Measurements from ENCODE around the gene CHST15. TPM values are rescaled to one million over a fixed set of nuclear protein-coding genes. Genes with fewer than 3 reads are reported as not detected.

CHST15 gene
- total RNA-seq, 1 donor from 2014 or later, result 43.8 TPM

DNA sequence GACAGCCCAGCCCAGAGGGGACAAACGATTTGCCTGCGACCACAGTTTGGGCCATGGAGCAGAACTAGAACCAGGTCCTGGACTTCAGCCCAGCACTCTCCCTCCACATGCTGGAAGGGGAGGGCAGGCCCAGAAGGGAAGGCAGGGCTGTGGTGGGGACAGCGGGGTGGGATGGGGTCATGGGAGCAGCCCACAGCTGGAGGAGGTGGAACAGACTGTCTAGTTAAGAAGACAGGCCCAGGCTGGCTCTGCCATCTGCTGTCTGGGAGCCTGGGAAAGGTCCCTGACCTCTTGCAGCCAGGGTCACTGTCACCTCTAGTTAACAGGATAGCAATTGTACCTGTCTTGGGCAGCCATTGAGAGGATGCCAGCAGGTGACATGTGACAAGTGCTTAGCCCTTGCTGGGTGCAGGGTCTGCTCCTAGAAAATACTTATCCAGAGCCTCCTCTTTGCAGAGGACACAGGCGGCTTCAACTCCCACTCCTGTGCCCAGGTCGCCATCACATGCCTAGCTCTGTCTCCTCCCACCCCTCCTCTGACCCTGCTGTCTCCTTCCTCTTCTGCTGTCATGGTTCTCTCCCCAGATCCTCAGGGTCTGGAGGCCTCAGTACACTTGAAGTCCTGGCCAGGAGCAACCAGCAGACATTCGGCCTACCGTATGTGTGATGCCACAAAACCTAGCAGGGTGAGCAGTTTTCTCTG is 37.0 kb upstream of the CHST15 start:
- H3K4me3 Mint-ChIP-seq (ENCODE audit: unreplicated experiment), result no peak overlapping the region
- TF ChIP-seq, protein P1, sequence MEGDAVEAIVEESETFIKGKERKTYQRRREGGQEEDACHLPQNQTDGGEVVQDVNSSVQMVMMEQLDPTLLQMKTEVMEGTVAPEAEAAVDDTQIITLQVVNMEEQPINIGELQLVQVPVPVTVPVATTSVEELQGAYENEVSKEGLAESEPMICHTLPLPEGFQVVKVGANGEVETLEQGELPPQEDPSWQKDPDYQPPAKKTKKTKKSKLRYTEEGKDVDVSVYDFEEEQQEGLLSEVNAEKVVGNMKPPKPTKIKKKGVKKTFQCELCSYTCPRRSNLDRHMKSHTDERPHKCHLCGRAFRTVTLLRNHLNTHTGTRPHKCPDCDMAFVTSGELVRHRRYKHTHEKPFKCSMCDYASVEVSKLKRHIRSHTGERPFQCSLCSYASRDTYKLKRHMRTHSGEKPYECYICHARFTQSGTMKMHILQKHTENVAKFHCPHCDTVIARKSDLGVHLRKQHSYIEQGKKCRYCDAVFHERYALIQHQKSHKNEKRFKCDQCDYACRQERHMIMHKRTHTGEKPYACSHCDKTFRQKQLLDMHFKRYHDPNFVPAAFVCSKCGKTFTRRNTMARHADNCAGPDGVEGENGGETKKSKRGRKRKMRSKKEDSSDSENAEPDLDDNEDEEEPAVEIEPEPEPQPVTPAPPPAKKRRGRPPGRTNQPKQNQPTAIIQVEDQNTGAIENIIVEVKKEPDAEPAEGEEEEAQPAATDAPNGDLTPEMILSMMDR (IDR thresholded peaks at IDR 0.05), result no peak
- no peaks in the 10 kb centered on the region for H3K4me1 Mint-ChIP-seq (ENCODE audit: low read depth)
- no peak overlapping the region for H3K27ac Mint-ChIP-seq (ENCODE audit: unreplicated experiment)
- peaks cover 7% of the 10 kb centered on the region for H3K27me3 Mint-ChIP-seq (ENCODE audit: low read depth)
- no peaks in the 10 kb centered on the region for H3K9me3 Mint-ChIP-seq (ENCODE audit: low read depth)
- no peaks in the 10 kb centered on the region for H3K36me3 Mint-ChIP-seq (ENCODE audit: low read depth)
- no peak for DNase-seq (ENCODE audit: low spot score)

GRCh38 chr10:124129471-124129870 is 36.1 kb upstream of the CHST15 start:
- peaks cover 7% of the 10 kb centered on the region for H3K27me3 Mint-ChIP-seq (ENCODE audit: low read depth)
- H3K4me3 Mint-ChIP-seq (ENCODE audit: unreplicated experiment), result no peak overlapping the region
- no peak overlapping the region for H3K27ac Mint-ChIP-seq (ENCODE audit: unreplicated experiment)

DNA sequence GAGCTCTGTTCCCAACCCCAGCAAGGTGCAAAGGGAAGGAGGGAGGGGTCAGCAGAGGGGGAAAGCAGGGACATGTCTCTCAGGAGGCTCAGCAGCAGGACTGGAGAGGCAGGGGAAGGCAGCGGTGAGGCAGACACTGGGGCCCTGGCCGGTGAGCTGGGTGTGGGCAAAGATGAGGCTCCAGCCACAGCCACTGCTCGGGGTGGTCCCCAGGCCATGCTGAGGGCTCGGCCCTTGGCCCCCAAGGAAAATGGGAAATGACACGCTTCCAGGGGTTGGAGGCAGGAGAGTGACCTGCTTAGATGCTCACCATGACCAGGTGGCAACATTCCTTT is 35.4 kb upstream of the CHST15 start:
- no peaks in the 10 kb centered on the region for H3K36me3 Mint-ChIP-seq (ENCODE audit: low read depth)

More at GRCh38 chr10:124129471-124129870, 36.1 kb upstream of the CHST15 start:
- H3K4me1 Mint-ChIP-seq (ENCODE audit: low read depth), result no peaks in the 10 kb centered on the region
- DNase-seq (ENCODE audit: low spot score), result no peak
- no peaks in the 10 kb centered on the region for H3K36me3 Mint-ChIP-seq (ENCODE audit: low read depth)
- TF ChIP-seq, protein P1 (IDR thresholded peaks at IDR 0.05), result no peak
- no peaks in the 10 kb centered on the region for H3K9me3 Mint-ChIP-seq (ENCODE audit: low read depth)

DNA sequence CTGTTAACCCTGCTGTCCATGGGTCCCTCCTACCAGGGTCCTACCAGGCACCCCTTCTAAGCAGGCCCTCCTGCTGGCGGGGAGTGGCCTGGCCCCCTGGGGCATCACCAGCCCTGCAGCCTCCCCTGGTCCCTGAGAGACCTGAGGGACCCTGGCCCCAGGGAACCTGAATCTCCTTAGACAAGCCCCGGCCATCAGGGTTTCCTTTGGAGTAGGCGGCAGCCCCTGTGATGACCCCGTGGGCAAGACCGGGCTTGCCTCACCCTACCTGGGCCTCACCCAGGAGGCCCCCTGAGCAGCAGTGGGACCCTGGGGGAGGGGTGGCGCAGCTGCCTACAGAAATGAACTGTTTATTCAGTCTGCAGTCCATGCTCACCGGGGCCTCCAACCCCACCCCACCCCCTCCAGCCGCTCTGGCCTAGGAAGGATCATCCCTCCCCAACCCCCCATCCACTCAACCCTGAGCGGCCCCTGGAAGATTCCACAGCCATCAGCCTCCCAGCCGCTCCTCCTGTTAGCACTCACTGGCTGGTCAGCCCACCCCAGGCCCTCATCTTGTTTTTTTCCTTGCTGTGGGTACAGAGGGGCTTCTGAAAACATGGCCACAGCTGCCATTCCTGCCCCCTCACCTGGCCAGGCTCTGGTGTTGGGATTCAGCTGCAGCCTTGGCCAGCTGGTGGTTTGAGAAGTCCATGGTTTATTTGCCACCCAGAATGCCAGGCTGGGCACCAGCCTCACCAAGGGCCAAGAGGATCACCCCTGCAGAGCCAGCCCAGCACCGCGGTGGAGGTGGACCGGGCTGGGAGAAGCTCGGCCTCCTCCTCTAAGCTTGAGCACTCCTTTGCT is 34.8 kb upstream of the CHST15 start:
- Mint-ChIP-seq H3K4me1 (ENCODE audit: low read depth) (peaks cover 2% of the 10 kb centered on the region), H3K9me3 (ENCODE audit: low read depth) (no peaks in the 10 kb centered on the region), H3K4me3 (ENCODE audit: unreplicated experiment) (no peak overlapping the region), H3K36me3 (ENCODE audit: low read depth) (no peaks in the 10 kb centered on the region), H3K27me3 (ENCODE audit: low read depth) (peaks cover 7% of the 10 kb centered on the region), H3K27ac (ENCODE audit: unreplicated experiment) (no peak overlapping the region)
- DNase-seq (ENCODE audit: low spot score), result no peak
- TF ChIP-seq, protein P1 (IDR thresholded peaks at IDR 0.05), result no peak

More for the DNA sequence above, 35.4 kb upstream of the CHST15 start:
- no peak overlapping the region for H3K27ac Mint-ChIP-seq (ENCODE audit: unreplicated experiment)
- no peaks in the 10 kb centered on the region for H3K9me3 Mint-ChIP-seq (ENCODE audit: low read depth)
- H3K27me3 Mint-ChIP-seq (ENCODE audit: low read depth), result peaks cover 7% of the 10 kb centered on the region
- no peak overlapping the region for H3K4me3 Mint-ChIP-seq (ENCODE audit: unreplicated experiment)
- H3K4me1 Mint-ChIP-seq (ENCODE audit: low read depth), result no peaks in the 10 kb centered on the region
- no peak for DNase-seq (ENCODE audit: low spot score)
- TF ChIP-seq, protein P1 (IDR thresholded peaks at IDR 0.05), result no peak

GRCh38 chr10:124127563-124127962 is 34.2 kb upstream of the CHST15 start:
- H3K36me3 Mint-ChIP-seq (ENCODE audit: low read depth), result no peaks in the 10 kb centered on the region
- no peak overlapping the region for H3K4me3 Mint-ChIP-seq (ENCODE audit: unreplicated experiment)
- DNase-seq (ENCODE audit: low spot score), result no peak
- H3K27me3 Mint-ChIP-seq (ENCODE audit: low read depth), result peaks cover 5% of the 10 kb centered on the region
- no peak overlapping the region for H3K27ac Mint-ChIP-seq (ENCODE audit: unreplicated experiment)
- TF ChIP-seq, protein P1 (IDR thresholded peaks at IDR 0.05), result no peak
- H3K4me1 Mint-ChIP-seq (ENCODE audit: low read depth), result peaks cover 8% of the 10 kb centered on the region
- H3K9me3 Mint-ChIP-seq (ENCODE audit: low read depth), result no peaks in the 10 kb centered on the region

Data from chondrocyte (in vitro differentiated cells).